Chondrocyte (in vitro differentiated cells): Measurements from ENCODE around the gene RNASE4. TPM values are rescaled to one million over a fixed set of nuclear protein-coding genes. Genes with fewer than 3 reads are reported as not detected.
"Not testable (repeated sequence)": the region's sequence is repeated elsewhere in the genome, so short reads cannot be mapped to it uniquely, and the experiment has no call there.

Experiments used
- DNase-seq: peaks from one replicate; pipeline ENCODE4 v3.0.0; 2021; ENCODE audit warnings: mixed read lengths, low spot score
- H3K27ac Mint-ChIP-seq: one replicate; pipeline ENCODE4 v1.8.0; 2021; ENCODE audit warnings: mild to moderate bottlenecking, moderate library complexity, mixed read lengths; ENCODE audit not compliant: unreplicated experiment
- H3K27me3 Mint-ChIP-seq: 2 replicates; pipeline ENCODE4 v1.8.0; 2021; ENCODE audit warnings: low read depth, mixed read lengths
- H3K36me3 Mint-ChIP-seq: 2 replicates; pipeline ENCODE4 v1.8.0; 2021; ENCODE audit warnings: low read depth, mixed read lengths
- H3K4me1 Mint-ChIP-seq: 2 replicates; pipeline ENCODE4 v1.8.0; 2021; ENCODE audit warnings: low read depth, mild to moderate bottlenecking, mixed read lengths
- H3K4me3 Mint-ChIP-seq: one replicate; pipeline ENCODE4 v1.8.0; 2021; ENCODE audit warnings: mild to moderate bottlenecking, moderate library complexity, mixed read lengths; ENCODE audit not compliant: unreplicated experiment
- H3K9me3 Mint-ChIP-seq: 2 replicates; pipeline ENCODE4 v1.8.0; 2021; ENCODE audit warnings: low read depth, mixed read lengths
- CTCF ChIP-seq: fragments of 200-600 bp; sonication (generic); IDR thresholded peaks from 2 replicates; pipeline ENCODE4 v1.5.0; 2021; ENCODE audit warnings: antibody characterized with exemption, mild to moderate bottlenecking, moderate library complexity
- total RNA-seq: library from RNA; stranded (reverse); gene quantifications from 3 replicates; pipeline ENCODE4 v1.2.1, GENCODE V29; 2021

RNASE4 gene
- total RNA-seq, 1 donor from 2014 or later = 28.5 TPM

- H3K27me3 Mint-ChIP-seq = peaks cover 3% of the 10 kb centered on the region
- H3K4me1 Mint-ChIP-seq = no peaks in the 10 kb centered on the region
- TF ChIP-seq CTCF = no peak
- no peaks in the 10 kb centered on the region for H3K36me3 Mint-ChIP-seq
- H3K4me3 Mint-ChIP-seq = no peak overlapping the region
- no peak overlapping the region for H3K27ac Mint-ChIP-seq
- no peak for DNase-seq
- no peaks in the 10 kb centered on the region for H3K9me3 Mint-ChIP-seq
Measured at GRCh38 chr14:20734430-20734806, 50.1 kb downstream of the RNASE4 start.

GRCh38 chr14:20738292-20738691 is 53.9 kb downstream of the RNASE4 start:
- H3K9me3 Mint-ChIP-seq, H3K4me3 Mint-ChIP-seq, DNase-seq, H3K27ac Mint-ChIP-seq, H3K36me3 Mint-ChIP-seq, H3K4me1 Mint-ChIP-seq, H3K27me3 Mint-ChIP-seq: not testable (repeated sequence)

GRCh38 chr14:20742132-20742531 is 57.8 kb downstream of the RNASE4 start:
- TF ChIP-seq CTCF = no peak
- H3K9me3 Mint-ChIP-seq = no peaks in the 10 kb centered on the region
- no peaks in the 10 kb centered on the region for H3K36me3 Mint-ChIP-seq

GRCh38 chr14:20743556-20743955 is 59.2 kb downstream of the RNASE4 start:
- H3K27ac Mint-ChIP-seq = no peak overlapping the region
- no peak for DNase-seq
- H3K4me1 Mint-ChIP-seq = no peaks in the 10 kb centered on the region
- H3K36me3 Mint-ChIP-seq = no peaks in the 10 kb centered on the region
- no peak for TF ChIP-seq CTCF
- H3K4me3 Mint-ChIP-seq = no peak overlapping the region
- H3K27me3 Mint-ChIP-seq = peaks cover 4% of the 10 kb centered on the region
- H3K9me3 Mint-ChIP-seq = no peaks in the 10 kb centered on the region

More at GRCh38 chr14:20742132-20742531, 57.8 kb downstream of the RNASE4 start:
- no peak for DNase-seq
- H3K4me3 Mint-ChIP-seq = no peak overlapping the region
- no peak overlapping the region for H3K27ac Mint-ChIP-seq
- peaks cover 4% of the 10 kb centered on the region for H3K27me3 Mint-ChIP-seq
- no peaks in the 10 kb centered on the region for H3K4me1 Mint-ChIP-seq

- no peak for TF ChIP-seq CTCF
- DNase-seq = no peak
- no peak within 1 kb of the TSS for H3K4me3 Mint-ChIP-seq
- H3K36me3 Mint-ChIP-seq = no peaks in the 10 kb centered on the region
- H3K4me1 Mint-ChIP-seq = no peaks in the 10 kb centered on the region
- H3K27ac Mint-ChIP-seq = no peak within 1 kb of the TSS
- H3K9me3 Mint-ChIP-seq = no peaks in the 10 kb centered on the region
- H3K27me3 Mint-ChIP-seq = peaks cover 2% of the 10 kb centered on the region
Measured at GRCh38 chr14:20745571-20746358, 61.4 kb downstream of the RNASE4 start, which contains the start of gene EDDM3A. Gene EDDM3A, plus strand, starts transcription at chr14:20745887. Its CDS starts 1,694 bp downstream, at chr14:20747581.

- no peak for DNase-seq
- Mint-ChIP-seq H3K9me3 (peaks cover 1% of the 10 kb centered on the region), H3K4me1 (no peaks in the 10 kb centered on the region), H3K4me3 (no peak overlapping the region), H3K27me3 (peaks cover 2% of the 10 kb centered on the region), H3K27ac (no peak overlapping the region), H3K36me3 (no peaks in the 10 kb centered on the region)
- no peak for TF ChIP-seq CTCF
Measured at GRCh38 chr14:20746566-20746965, 62.2 kb downstream of the RNASE4 start.
